AG09309 (cell line): Measurements from ENCODE around the gene CLPSL2.
A peak's percentile ranks its signal among the peaks of the same experiment; 100 is the strongest.

Experiments
- DNase-seq: peaks from one replicate; pipeline ENCODE4 v3.0.0-alpha.2; 2010; ENCODE audit warnings: low read depth
- H3K4me3 ChIP-seq: 2 replicates; pipeline ENCODE4 v1.5.1; 2011; ENCODE audit warnings: mild to moderate bottlenecking, low read depth, low read length, moderate library complexity; ENCODE audit not compliant: control insufficient read depth
- CTCF ChIP-seq: IDR thresholded peaks from 2 replicates; pipeline ENCODE4 v1.5.1; 2011; ENCODE audit warnings: mild to moderate bottlenecking, low read depth, low read length, inconsistent platforms; ENCODE audit not compliant: insufficient read depth, control insufficient read depth; ENCODE audit errors: missing control alignments

Gene CLPSL2

GRCh38 chr6:35757456-35758123 lies 18.8 kb upstream of the CLPSL2 start:
- DNase-seq, result no peak
- H3K4me3 ChIP-seq, result no peak overlapping the region
- TF ChIP-seq CTCF, result peak; percentile 24

GRCh38 chr6:35759426-35759825 lies 17.0 kb upstream of the CLPSL2 start:
- DNase-seq, result no peak
- no peak for TF ChIP-seq CTCF
- no peak overlapping the region for H3K4me3 ChIP-seq

- TF ChIP-seq CTCF, result no peak
- DNase-seq, result no peak
- no peak overlapping the region for H3K4me3 ChIP-seq
Measured at GRCh38 chr6:35765739-35766138, 10.7 kb upstream of the CLPSL2 start.

GRCh38 chr6:35769211-35769610 lies 7.2 kb upstream of the CLPSL2 start:
- no peak overlapping the region for H3K4me3 ChIP-seq
- TF ChIP-seq CTCF, result no peak
- no peak for DNase-seq

- no peak overlapping the region for H3K4me3 ChIP-seq
- DNase-seq, result no peak
- no peak for TF ChIP-seq CTCF
Measured at GRCh38 chr6:35771343-35771627, 5.1 kb upstream of the CLPSL2 start.

- no peak overlapping the region for H3K4me3 ChIP-seq
- DNase-seq, result no peak
- no peak for TF ChIP-seq CTCF
Measured at GRCh38 chr6:35774116-35774794, 2.1 kb upstream of the CLPSL2 start.

GRCh38 chr6:35775031-35775430 lies 1.4 kb upstream of the CLPSL2 start:
- no peak for DNase-seq
- no peak overlapping the region for H3K4me3 ChIP-seq
- no peak for TF ChIP-seq CTCF
